IMR-90 (cell line): Measurements from ENCODE around the gene COL18A1. TPM values are rescaled to one million over a fixed set of nuclear protein-coding genes. Genes with fewer than 3 reads are reported as not detected.

Source experiments
- ATAC-seq: fragments of 200-7000 bp; cut with Tn5 transposase; 2 replicates; pipeline ENCODE4 v1.9.1; 2020; ENCODE audit warnings: low read depth, mild to moderate bottlenecking, moderate library complexity
- BruUV-seq: library from RNA; stranded (reverse); fragments of 400-500 nt; replicated peaks from 2 replicates; lab custom pipeline; 2021; lab: Mats Ljungman, UMichigan
- CTCF ChIA-PET: fragments of 300-600 bp; formaldehyde crosslinking; extraction: SDS; loops from one replicate; lab custom pipeline; 2021; ENCODE audit warnings: antibody characterized with exemption; lab: Yijun Ruan, JAX
- POLR2A ChIA-PET: fragments of 300-600 bp; sonication (Branson Sonifier 250); formaldehyde crosslinking; loops from one replicate; lab custom pipeline; 2022; ENCODE audit warnings: antibody characterized with exemption; ENCODE audit not compliant: unreplicated experiment; lab: Charles Lee
- DNase-seq: peaks from one replicate; pipeline ENCODE4 v3.0.0; 2013
- H2AFZ ChIP-seq: replicated peaks from 2 replicates; pipeline ENCODE3; 2013; ENCODE audit warnings: low read length, mild to moderate bottlenecking; ENCODE audit not compliant: poor library complexity
- H2AK5ac ChIP-seq: 2 replicates; pipeline ENCODE4 v1.6.1; 2013; ENCODE audit warnings: low read depth, low read length, inconsistent platforms
- H2AK9ac ChIP-seq: replicated peaks from 2 replicates; pipeline ENCODE3; 2013; ENCODE audit warnings: mild to moderate bottlenecking, low read depth, low read length, moderate library complexity; ENCODE audit not compliant: poor library complexity
- H2BK120ac ChIP-seq: 2 replicates; pipeline ENCODE4 v1.6.1; 2013; ENCODE audit warnings: low read depth, low read length, inconsistent platforms
- H2BK15ac ChIP-seq: 3 replicates; pipeline ENCODE4 v1.6.1; 2013; ENCODE audit warnings: low read depth, low read length, inconsistent platforms
- H2BK20ac ChIP-seq: 2 replicates; pipeline ENCODE4 v1.6.1; 2013; ENCODE audit warnings: low read depth, mild to moderate bottlenecking, inconsistent platforms, low read length, moderate library complexity
- H2BK5ac ChIP-seq: 2 replicates; pipeline ENCODE4 v1.6.1; 2013; ENCODE audit warnings: mild to moderate bottlenecking, low read depth, low read length, inconsistent platforms; ENCODE audit not compliant: poor library complexity, severe bottlenecking
- H3K14ac ChIP-seq: replicated peaks from 2 replicates; pipeline ENCODE4 v1.6.1; 2013; ENCODE audit warnings: low read depth, low read length, inconsistent platforms
- H3K18ac ChIP-seq: 2 replicates; pipeline ENCODE4 v1.6.1; 2013; ENCODE audit warnings: low read depth, low read length, control low read depth
- H3K23ac ChIP-seq: 2 replicates; pipeline ENCODE4 v1.6.1; 2013; ENCODE audit warnings: low read depth, low read length, inconsistent platforms
- H3K27ac ChIP-seq: 2 replicates; pipeline ENCODE4 v1.5.1; 2013; ENCODE audit warnings: mild to moderate bottlenecking, control low read depth, low read length; ENCODE audit not compliant: insufficient read depth
- H3K27me3 ChIP-seq: 2 replicates; pipeline ENCODE4 v1.6.1; 2013; ENCODE audit warnings: low read length; ENCODE audit not compliant: control insufficient read depth, insufficient read depth
- H3K36me3 ChIP-seq: 2 replicates; pipeline ENCODE4 v1.6.1; 2013; ENCODE audit warnings: low read length, mixed read lengths; ENCODE audit not compliant: control insufficient read depth, insufficient read depth
- H3K4ac ChIP-seq: 2 replicates; pipeline ENCODE4 v1.6.1; 2013; ENCODE audit warnings: low read depth, low read length, inconsistent platforms
- H3K4me1 ChIP-seq: 2 replicates; pipeline ENCODE4 v1.6.1; 2013; ENCODE audit warnings: low read length, mixed read lengths; ENCODE audit not compliant: control insufficient read depth, insufficient read depth
- H3K4me2 ChIP-seq: 2 replicates; pipeline ENCODE4 v1.6.1; 2013; ENCODE audit warnings: low read depth, mild to moderate bottlenecking, control low read depth, low read length, moderate library complexity
- H3K4me3 ChIP-seq: 2 replicates; pipeline ENCODE4 v1.5.1; 2013; ENCODE audit warnings: low read depth, mild to moderate bottlenecking, control low read depth, low read length, moderate library complexity; ENCODE audit not compliant: insufficient read depth
- H3K56ac ChIP-seq: 2 replicates; pipeline ENCODE4 v1.6.1; 2013; ENCODE audit warnings: low read length, inconsistent platforms; ENCODE audit not compliant: insufficient read depth; ENCODE audit errors: extremely low read depth
- H3K79me1 ChIP-seq, 2 experiments: 2 replicates each; pipeline ENCODE4 v1.6.1; 2013; ENCODE audit warnings: low read length in 2 of 2, inconsistent platforms in 1 of 2, low read depth in 1 of 2
- H3K9ac ChIP-seq: 2 replicates; pipeline ENCODE4 v1.6.1; 2013; ENCODE audit warnings: low read depth, low read length, control low read depth
- H3K9me1 ChIP-seq: 2 replicates; pipeline ENCODE4 v1.6.1; 2013; ENCODE audit warnings: low read length, inconsistent platforms; ENCODE audit not compliant: insufficient read depth
- H3K9me3 ChIP-seq: 2 replicates; pipeline ENCODE4 v1.6.1; 2013; ENCODE audit warnings: low read length; ENCODE audit not compliant: control insufficient read depth, insufficient read depth
- H4K20me1 ChIP-seq: 2 replicates; pipeline ENCODE4 v1.6.1; 2013; ENCODE audit warnings: low read length, inconsistent platforms; ENCODE audit not compliant: insufficient read depth
- H4K5ac ChIP-seq: 2 replicates; pipeline ENCODE4 v1.6.1; 2013; ENCODE audit warnings: mild to moderate bottlenecking, low read depth, low read length, control low read depth
- H4K8ac ChIP-seq, 2 experiments: 2 replicates each; pipeline ENCODE4 v1.6.1; 2013; ENCODE audit warnings: low read depth in 2 of 2, low read length in 2 of 2, control low read depth in 1 of 2, inconsistent platforms in 1 of 2
- H4K91ac ChIP-seq: 2 replicates; pipeline ENCODE4 v1.6.1; 2013; ENCODE audit warnings: low read depth, low read length, inconsistent platforms; ENCODE audit not compliant: insufficient read depth
- FOS ChIP-seq: fragments of 150-350 bp; IDR thresholded peaks from 2 replicates; pipeline ENCODE4 v1.6.1; 2016; ENCODE audit warnings: low read depth, low read length
- MAZ ChIP-seq: IDR thresholded peaks from 2 replicates; pipeline ENCODE4 v1.6.1; 2012; ENCODE audit warnings: low read depth, mild to moderate bottlenecking, low read length, improper control_type of control experiment, moderate library complexity, borderline replicate concordance
- NFE2L2 ChIP-seq: fragments of 150-350 bp; IDR thresholded peaks from 2 replicates; pipeline ENCODE4 v1.6.1; 2016; ENCODE audit warnings: low read depth, mild to moderate bottlenecking, low read length
- RFX5 ChIP-seq: IDR thresholded peaks from 2 replicates; pipeline ENCODE4 v1.8.0; 2012; ENCODE audit warnings: low read depth, mild to moderate bottlenecking, low read length, moderate library complexity
- WGBS, 2 experiments: methylation state at CpG; one replicate each; pipeline versions ENCODE4 v1.1.5 to v1.1.7; 2013; ENCODE audit warnings: missing lambda C conversion rate in 2 of 2; ENCODE audit not compliant: insufficient read length in 1 of 2; ENCODE audit errors: extremely low coverage in 2 of 2; 5-methylcytosine and 5-hydroxymethylcytosine counted together
- dilution Hi-C: fragments of 300-500 bp; cut with HindIII; formaldehyde crosslinking; loops from one replicate; pipeline ENCODE4 v1.14.3; 2018; ENCODE audit warnings: low sequenced_read_pairs; ENCODE audit not compliant: unreplicated experiment
- in situ Hi-C: fragments of 300-500 bp; cut with MboI; formaldehyde crosslinking; loops from 3 replicates; pipeline ENCODE4 v1.14.3; 2019; ENCODE audit warnings: low sequenced_read_pairs, inconsistent platforms, mixed read lengths
- intact Hi-C: fragments of 100-400 bp; cut with micrococcal nuclease; formaldehyde crosslinking; loops from 2 replicates; pipeline ENCODE4 v1.10.0; 2022
- polyA plus RNA-seq, 3 experiments: library from polyadenylated mRNA; depleted of rRNA; stranded (reverse); fragments of >200 nt; gene quantifications; 2 replicates each; pipeline ENCODE4 v1.2.3, GENCODE V29; 2012; ENCODE audit warnings: low replicate concordance in 1 of 3
- total RNA-seq: library from RNA; depleted of rRNA; stranded (reverse); fragments of >200 nt; gene quantifications from 2 replicates; pipeline ENCODE4 v1.2.3, GENCODE V29; 2012

COL18A1 gene
- total and polyA plus RNA-seq, 2 of the 4 experiments (the other 2 are of a cell fraction): 4.3 to 46.7 TPM

GRCh38 chr21:45551316-45551715 is 146.4 kb downstream of the COL18A1 start:
- POLR2A ChIA-PET: no interaction called here
- no peaks in the 10 kb centered on the region for H3K36me3 ChIP-seq
- H4K5ac ChIP-seq: no peak overlapping the region
- intact Hi-C loops: no loop called here
- no peak overlapping the region for H4K8ac ChIP-seq
- H3K14ac ChIP-seq: no peak overlapping the region
- peaks cover 2% of the 10 kb centered on the region; the same call in 1 of the 2 replicates for H3K4me1 ChIP-seq
- ATAC-seq: no peak
- CTCF ChIA-PET: interaction anchor here (1.4 kb wide), 1 partner anchor 17 kb away, joined by 3 read pairs; no protein-coding TSS in a partner anchor
- H3K79me1 ChIP-seq: no peaks in the 10 kb centered on the region
- no peak overlapping the region for H3K4ac ChIP-seq
- no peak for TF ChIP-seq RFX5
- no peak for TF ChIP-seq MAZ
- peak; percentile 35; the same call in 1 of the 2 replicates for TF ChIP-seq NFE2L2
- TF ChIP-seq FOS: peak; percentile 86
- H3K9me1 ChIP-seq: 0 out of 2 replicates have a peak, but pooled peaks cover 9% of the 10 kb centered on the region
- DNase-seq: peak; percentile 91
- 0% methylated on average over 4 of the region's 8 CpGs; no CpG with 5 or more reads in 1 of the 2 experiments for WGBS, 2 experiments
- peak overlapping the region; percentile 5 for H2AK9ac ChIP-seq
- no peak overlapping the region for H4K91ac ChIP-seq
- no peak overlapping the region for H2BK20ac ChIP-seq
- H3K27ac ChIP-seq: no peak overlapping the region
- H3K18ac ChIP-seq: no peak overlapping the region
- no peak overlapping the region for H3K9ac ChIP-seq
- no TSS peak for BruUV-seq
- H3K27me3 ChIP-seq: peaks cover 10% of the 10 kb centered on the region
- H2BK15ac ChIP-seq: no peak overlapping the region
- dilution Hi-C loops: no loop called here
- H4K20me1 ChIP-seq: no peaks in the 10 kb centered on the region
- H3K9me3 ChIP-seq: no peaks in the 10 kb centered on the region
- no peak overlapping the region for H3K4me2 ChIP-seq
- in situ Hi-C loops: no loop called here
- no peak overlapping the region for H2BK5ac ChIP-seq
- H2AK5ac ChIP-seq: no peak overlapping the region
- no peak overlapping the region for H2AFZ ChIP-seq
- no peak overlapping the region for H3K56ac ChIP-seq
- no peak overlapping the region for H3K4me3 ChIP-seq
- no peak overlapping the region for H2BK120ac ChIP-seq
- H3K23ac ChIP-seq: no peak overlapping the region
